HG03469 (cell line): ENCODE results near the gene MRPL53.

ENCODE experiments used
- ATAC-seq: cut with Tn5 transposase; IDR thresholded peaks from one replicate; pipeline ENCODE4 v1.9.1; 2021; ENCODE audit warnings: mild to moderate bottlenecking, moderate library complexity, moderate number of reproducible peaks; ENCODE audit not compliant: unreplicated experiment

The MRPL53 gene

DNA sequence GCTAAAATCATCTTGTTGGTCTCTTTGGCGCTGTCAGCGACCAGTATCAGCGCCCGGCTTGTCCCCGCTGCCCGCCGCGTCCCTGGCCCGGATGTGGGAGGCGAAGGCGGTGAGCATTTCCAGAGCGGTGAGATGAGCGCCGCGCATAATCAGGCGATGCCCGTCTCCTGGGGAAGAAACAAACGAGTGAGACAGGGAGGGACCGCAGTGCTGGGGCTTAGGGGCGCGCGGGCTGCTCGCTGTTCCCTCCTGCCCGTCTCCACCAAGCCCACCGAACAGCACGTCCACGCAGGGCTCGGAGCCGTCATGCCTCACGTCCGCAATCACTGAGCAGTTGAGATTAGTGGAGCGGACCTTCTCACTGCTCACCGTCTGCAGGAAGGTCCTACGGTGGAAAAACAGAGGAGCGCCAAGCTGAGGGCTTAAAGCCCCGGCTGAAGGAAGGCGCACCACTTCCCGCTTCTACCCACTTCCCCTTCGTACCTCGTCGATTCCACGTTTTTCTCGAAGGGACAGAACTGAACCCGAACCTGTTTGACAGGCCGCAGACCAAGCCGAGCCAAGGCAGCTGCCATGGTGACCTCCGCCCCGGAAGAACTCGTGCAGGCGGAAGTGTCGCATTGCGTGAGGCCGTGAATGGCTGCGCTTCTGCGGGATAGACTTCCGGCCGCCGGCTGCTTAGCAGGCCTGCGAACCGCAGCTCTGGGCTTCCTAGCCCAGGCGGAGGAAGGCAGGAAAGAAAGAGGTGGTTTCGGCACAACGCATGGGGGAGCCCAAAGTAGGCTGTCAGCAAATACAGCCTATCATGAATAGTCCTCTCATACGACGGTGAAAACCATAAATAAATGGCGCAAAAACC, at the start of gene MRPL53:
MRPL53 (minus strand) TSS at position 595 of the 859 bp plus-strand sequence; CDS start at position 575, 20 bp downstream.
- peak; percentile 63 for ATAC-seq

DNA sequence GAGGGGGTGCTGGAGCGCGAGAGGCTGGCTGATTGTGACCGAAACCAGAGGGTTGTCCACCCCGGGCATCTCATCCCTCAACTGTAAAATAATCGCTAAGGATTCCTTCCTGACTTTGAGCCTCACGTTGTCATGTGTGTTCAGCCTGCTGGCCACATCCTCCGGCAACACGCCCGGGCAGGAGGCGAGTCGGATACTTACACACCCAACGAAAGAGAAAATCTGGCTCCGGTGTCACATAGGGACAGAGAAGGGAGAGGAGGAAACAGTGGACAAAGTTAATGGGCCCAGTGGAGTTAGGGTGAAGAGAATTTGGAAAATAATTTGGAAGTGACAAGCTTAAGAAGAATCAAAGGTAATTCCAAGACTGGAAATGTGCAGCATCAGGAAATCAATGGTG, 44.2 kb upstream of the MRPL53 start:
- no peak for ATAC-seq

DNA sequence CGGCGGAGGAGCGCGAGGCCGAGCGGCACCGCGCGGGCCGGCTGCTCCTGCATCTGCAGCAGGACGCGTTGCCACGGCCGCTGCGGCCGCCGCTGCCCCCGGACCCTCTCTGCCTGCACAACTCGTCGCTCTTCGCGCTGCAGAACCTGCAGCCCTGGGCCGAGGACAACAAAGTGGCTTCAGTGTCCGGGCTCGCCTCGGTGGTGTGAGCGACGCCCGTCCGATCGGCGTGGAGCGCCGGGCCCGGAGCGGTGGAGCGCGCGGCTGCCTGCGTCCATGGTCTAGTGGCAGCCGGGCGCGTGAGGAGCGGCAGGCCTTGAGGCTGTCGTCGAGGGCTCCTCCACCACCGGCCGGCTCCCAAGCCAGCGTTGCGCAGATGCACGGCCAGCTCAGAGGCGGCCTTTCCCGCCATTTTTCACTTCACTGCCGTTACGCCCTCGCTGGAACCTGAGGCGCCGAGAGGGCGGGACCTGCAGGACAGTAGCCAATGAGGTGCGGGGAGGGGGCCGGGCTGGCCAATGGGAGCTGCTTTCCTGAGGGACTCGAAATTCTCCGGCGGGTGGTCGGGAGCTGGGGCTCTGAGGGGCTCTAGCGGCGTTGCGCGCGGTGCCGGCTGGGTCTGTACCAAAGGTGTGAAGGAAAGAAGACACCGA, 43.6 kb upstream of the MRPL53 start:
- ATAC-seq = no peak

DNA sequence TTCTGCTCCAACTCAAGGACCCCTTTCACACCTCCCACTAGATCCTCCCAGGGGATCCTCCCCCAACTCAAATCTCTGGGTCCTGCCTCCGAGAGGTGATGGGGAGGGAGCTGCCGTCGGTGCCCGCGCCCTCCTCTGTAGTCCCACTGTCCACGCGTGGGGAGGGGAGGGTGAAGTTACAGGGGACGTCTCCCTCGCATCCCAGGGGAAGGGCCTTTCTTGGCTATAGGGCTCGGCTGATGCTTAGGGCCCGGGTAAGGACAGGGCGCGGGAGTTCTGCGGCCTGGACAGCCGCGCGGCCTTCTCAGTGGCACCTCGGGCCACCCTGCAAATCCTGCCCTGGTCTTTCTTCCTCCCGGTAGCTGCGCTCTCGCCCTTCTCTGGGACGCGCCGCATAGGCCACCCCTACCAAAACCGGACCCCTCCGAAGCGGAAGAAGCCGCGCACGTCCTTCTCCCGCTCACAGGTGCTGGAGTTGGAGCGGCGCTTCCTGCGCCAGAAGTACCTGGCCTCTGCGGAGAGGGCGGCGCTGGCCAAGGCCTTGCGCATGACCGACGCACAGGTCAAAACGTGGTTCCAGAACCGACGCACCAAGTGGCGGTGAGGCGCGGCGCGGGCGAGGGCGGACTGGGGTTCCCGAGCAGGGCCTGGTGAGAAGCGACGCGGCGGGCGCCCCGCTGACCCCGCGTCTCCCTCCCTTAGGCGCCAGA, 42.9 kb upstream of the MRPL53 start:
- no peak for ATAC-seq

DNA sequence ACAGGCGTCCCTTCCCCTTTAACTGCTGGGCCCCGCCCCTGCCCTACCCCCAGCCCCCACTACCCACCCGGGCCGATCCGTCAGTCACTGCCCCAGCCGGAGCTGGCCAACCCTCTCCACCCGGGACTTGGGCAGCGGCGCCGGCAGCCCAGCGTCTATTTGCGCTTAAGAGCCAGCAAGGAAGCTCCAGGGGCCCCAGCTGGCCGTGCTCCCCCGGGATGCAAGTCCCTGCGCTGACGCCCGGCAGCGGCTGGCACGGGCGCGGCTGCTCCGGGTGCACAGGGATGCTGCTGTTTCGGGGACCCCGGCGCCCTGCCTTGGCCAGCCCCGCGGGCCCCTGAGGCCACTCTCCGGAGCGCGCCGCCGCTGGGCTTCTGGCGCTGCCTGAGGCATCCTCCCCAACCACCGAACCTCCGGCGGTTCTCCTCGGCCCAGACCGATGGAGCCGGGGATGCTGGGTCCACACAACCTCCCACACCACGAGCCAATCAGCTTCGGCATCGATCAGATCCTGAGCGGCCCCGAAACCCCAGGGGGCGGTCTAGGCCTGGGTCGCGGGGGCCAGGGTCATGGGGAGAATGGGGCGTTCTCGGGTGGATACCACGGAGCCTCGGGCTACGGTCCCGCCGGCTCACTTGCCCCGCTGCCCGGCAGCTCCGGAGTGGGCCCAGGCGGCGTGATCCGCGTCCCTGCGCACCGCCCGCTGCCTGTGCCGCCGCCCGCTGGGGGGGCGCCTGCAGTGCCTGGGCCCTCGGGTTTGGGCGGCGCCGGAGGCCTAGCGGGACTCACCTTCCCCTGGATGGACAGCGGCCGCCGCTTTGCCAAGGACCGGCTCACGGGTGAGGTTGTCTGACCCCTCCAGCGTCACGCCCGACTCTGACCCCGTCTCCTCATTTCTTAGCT, 42.1 kb upstream of the MRPL53 start, which contains the start of gene TLX2:
TLX2 (plus strand) TSS at position 83 of the 903 bp plus-strand sequence; CDS start at position 440, 357 bp downstream.
- ATAC-seq = no peak

DNA sequence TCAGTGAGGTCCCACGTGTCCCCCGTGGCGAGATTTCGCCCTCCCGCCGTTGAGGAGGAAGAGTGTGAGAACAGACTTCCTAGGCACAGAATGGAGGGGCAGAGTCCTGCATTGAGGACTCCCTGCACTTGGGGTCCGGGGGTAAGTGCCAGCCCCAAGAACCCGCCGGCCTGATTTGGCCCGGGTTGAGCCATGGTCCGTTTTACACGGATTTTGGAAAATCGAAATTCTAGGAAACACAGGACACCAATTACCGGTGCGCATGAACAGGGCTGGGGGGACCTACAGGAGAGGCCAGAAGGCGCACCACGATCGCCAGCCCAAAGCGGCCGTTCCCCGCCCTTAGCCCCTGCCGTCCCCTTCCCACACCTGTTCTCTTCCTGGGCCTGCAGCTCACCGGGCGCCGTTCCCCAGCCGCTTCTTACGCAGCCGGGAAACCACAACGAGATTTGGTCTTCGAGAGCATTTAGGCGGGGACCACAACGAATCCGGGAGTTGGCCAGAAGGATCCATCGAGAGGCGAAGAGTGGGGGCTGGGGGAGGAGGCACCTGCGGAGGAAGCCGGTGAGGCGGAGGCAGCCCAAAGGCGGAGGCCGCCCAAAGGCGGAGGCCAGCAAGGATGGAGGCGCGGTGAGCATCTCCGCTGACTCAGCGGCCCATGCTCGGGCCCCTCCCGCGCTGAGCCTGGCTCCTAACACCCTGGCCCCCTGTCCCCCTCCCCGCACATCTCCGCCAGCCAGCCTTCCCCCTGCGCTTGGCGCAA, 41.3 kb upstream of the MRPL53 start:
- ATAC-seq = no peak

DNA sequence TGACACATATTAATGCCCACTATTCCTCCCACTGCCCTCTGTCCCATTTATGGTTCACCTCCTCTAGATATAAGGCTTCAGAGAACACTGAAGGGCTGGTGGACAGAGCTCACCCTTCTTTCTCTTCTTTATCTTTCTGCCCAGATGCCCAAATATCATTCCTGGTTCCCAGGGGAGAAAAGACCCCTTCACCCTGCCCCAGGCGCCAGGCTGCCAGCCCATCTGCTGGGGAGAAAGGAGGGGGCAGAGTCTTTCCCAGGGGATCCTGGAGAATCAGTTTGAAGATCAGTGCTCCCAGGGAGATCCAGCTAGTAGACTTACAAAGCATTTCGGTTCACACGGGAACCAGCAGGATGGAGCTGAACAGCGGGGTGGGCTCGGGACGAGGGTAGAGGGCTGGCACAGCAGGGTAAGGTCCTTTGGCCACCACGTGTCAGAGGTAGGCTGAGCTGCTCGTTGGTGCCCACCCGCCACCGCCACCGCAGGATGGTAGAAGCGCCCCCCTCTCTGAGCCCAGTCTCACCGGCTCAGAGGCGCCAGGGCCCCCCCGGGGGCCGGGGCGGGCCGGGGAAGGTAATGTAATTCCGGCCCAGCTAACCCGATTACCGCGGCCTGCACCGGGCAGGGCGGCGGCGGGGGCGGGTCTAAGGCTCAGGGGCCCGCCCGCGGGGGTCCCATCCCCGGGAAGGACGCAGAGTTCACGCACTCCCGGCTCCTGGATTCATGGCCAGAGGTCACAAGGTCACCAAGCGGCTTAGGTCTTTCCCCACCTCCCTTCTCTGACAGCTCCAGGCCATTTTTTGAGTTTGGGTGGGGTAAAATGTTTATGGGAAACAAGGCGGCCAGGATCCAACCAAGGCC, 40.5 kb upstream of the MRPL53 start:
- ATAC-seq = no peak

DNA sequence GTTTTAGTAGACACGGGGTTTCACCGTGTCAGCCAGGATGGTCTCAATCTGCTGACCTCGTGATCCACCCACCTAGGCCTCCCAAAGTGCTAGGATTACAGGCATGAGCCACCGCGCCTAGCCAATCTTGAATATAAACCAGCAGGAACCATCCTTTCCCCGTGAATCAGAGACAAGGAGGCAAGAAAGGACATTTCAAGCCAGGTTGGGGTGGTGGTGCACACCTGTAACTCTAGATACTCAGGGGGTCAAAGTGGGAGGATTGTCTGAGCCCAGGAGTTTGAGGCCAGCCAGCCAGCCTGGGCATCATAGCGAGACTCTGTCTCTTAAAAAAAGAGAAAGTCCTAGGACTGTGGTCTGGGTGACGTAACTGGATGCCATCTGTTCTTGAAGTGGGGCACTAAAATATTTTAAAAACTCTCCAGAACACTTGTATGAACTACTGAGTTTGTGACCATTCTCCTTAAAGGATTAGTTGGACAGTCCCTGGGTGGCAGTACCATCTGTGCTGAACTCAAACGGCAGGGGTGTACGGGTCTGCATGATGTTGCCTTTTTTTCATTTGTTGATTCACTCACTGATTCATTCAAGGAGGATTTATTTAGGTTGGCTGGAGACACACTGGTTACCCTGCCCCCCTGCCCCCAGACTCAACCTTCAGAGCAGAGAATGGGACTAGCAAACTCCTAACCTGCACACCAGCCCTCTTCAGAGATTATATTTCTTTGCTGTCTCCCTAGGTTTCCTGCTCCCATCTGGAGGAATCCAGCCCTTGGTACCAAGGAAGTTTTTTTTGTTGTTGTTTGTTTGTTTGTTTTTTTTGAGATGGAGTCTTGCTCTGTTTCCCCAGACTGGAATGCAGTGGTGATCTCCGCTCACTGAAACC, 38.9 kb upstream of the MRPL53 start:
- no peak for ATAC-seq

DNA sequence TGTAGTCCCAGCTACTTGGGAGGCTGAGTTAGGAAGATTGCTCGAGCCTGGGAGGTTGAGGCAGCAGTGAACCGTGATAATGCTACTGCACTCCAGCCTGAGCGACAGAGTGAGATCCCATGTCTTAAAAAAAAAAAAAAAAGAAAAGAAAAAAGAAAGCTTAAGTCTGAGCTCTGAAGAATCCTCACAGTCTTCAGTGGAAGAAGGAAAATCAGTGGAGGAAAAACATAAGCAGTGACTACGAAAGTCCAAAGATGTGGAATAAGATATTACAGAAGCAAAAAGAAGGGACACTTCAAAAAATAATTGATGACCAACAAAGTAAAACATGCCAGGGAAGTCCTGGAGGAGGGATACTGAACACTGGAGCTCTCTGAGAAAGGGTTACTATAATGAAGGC, 37.8 kb upstream of the MRPL53 start:
- no peak for ATAC-seq

DNA sequence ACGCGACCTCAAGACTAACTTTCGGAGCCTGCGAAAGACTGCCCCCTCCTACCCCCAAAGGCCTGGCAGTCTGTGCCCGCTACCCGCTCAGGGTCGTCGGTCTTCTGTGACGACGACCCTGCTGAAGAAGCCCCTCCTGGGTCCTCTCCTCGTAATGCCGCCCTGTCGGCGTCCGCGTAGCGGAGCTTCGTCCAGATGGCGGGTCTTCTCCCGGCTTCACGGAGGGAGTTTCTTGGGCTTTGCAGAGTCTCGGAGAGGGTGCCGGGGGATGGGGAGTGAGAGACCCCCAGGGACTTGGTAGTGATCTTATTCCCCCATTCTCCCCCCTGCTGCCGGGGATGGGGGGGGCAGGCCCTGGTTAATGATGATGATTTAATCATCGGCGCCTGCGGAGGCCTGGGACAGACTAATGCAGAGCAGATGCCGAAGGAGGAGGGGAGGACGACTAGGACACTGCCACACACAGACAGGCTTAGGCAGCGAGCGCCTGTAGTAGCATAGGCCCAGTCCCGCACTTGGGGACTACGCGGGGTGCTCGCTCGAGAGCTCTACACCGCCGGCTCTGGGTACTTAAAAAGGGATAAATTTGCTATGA, 35.5 kb upstream of the MRPL53 start:
- no peak for ATAC-seq

DNA sequence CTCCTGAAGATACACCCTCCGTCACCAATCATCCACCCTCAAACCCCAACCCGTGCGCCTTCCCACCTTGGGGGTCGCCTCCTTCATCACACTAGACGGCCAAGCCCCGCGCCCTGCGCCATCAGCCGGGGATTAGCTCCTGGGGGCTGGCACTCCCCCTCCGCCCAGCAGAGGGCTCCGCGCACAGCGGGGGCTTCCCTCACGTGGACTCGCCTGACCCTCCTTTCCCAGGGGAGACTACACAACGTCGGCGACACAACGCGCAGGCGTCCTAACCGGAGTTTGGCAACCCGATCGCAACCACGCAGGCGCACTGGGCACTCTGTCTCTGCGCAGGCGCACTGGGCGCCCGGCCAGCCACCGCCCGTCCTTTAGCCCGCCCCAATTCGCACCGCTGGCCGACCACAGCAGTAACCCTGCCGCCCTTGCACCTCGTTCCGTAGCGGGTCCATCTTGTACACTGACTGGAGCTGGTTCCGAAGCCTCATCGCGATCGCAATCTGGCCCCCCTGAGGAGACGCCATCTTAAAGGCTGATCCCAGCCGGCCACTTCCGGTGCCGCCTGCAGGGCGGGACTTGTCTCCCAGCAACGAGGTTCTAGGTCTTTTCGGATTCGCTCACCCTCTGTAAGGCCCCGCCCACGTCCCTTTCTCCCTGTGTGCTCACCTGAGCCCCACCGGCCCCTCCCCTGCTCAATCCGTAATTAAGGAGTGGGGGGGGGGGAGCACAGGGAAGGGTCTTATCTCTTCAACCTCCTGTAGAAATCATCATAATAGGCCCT, 34.9 kb upstream of the MRPL53 start, which contains the start of gene PCGF1:
PCGF1 (minus strand) TSS at position 551 of the 781 bp plus-strand sequence; CDS start at position 524, 27 bp downstream.
- peak; percentile 78 for ATAC-seq

DNA sequence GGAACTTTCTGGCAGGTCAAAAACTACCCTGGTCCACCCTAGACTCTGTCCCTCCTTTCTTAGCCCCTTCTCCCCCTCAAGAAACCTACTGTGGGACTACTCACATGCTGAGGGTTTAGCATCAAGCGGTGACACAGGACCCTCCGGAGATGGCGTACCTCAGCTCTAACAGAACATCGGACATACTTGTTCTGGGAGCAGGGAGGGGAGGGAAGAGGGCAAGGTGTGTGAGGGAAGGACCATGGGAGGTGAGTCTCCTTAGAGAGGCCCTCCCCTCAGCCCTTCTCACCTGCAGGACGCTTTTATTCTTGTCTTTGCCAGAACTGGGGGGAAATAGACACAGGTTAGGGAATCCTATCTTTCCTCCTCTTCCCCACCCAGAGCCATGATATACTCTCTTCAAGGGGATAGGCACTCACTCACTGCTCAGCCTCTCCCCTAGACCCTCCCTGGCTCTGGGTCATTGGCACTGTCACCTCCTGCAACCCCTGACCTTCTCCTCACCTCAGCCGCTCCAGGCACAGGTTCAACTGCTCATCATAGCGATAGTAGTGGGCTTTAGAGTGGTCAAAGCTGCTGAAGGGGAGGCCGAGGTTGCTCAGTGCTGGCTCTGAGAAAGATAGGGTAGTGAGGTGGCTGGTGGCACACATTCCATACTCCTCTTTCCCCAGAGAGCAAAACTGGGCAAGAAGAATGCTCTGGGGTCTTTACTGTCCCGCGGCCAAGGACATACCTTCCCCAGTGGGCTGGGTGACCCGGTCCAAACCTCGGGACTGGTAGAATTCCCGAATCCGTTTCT, 33.2 kb upstream of the MRPL53 start:
- ATAC-seq = no peak

DNA sequence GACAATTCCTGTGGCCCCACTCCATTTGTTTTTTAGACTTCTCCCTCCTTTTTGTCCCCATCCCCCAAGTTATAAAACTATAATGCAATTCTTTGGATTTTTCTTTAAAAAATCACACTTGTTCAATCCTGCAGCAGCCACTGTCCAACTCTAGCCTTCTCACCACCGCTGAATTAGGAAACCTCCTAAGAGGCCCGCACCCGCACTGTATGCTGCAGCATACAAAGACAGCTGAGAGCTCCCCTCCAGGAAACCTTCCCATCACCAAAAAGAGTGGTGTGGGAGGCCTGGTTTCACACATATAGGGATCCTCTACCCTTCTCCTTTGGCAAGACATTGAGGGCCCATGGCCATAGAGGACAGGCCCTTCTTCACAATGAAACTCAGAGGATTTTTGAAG, 32.1 kb upstream of the MRPL53 start:
- ATAC-seq = no peak

DNA sequence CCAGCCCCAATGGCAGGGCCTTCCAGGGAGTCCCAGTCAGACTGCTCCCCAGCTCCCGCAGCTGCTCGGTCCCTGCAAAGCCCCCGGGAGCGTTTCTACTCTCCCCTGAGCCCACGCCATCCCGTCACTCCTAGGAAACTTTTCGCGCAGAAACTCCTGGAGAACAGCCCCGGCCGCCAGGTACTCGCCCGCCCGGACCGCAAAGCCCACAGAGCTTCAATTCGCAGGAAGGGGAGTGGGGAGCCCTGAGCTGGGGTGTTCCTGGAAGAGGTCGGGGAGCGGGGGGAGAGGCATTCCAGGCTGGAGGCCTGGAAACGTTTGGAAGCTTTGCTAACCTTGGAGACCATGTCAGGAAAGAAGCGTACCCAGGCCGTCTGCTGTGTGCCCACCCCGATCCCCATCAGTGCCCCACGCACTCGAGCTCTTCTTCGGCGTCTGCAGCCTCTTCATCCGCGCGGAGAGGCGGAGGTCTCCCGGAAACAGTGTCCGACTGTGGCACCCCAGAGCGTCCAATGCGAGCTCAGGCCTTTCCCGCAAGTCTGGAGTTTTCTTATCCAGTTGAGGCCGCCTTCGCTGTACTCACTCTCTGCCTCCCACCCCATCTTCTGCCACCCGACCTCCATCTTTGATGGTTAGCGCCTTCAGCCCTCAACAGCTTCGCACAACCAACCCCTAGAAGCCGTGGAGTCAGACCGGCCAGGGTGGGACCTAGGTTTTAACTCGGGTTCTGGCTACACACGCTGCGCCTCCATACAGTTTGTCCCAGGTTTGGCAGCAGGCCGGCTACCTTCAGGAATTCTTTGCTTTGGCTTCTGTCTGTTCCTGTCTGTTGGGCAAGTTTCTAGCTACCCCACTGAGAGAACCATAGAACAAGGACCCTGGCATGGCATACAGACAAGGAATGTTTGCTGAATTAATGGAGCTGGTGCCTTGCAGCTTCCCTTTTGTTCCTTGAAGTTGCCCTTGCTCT, 31.3 kb upstream of the MRPL53 start:
- ATAC-seq = no peak
